ENCODE measurements around the gene GJB1. TPM values are rescaled to one million over a fixed set of nuclear protein-coding genes. Genes with fewer than 3 reads are reported as not detected.

GJB1 gene
- total RNA-seq, 1 experiment from 2014 or later, result not detected

DNA sequence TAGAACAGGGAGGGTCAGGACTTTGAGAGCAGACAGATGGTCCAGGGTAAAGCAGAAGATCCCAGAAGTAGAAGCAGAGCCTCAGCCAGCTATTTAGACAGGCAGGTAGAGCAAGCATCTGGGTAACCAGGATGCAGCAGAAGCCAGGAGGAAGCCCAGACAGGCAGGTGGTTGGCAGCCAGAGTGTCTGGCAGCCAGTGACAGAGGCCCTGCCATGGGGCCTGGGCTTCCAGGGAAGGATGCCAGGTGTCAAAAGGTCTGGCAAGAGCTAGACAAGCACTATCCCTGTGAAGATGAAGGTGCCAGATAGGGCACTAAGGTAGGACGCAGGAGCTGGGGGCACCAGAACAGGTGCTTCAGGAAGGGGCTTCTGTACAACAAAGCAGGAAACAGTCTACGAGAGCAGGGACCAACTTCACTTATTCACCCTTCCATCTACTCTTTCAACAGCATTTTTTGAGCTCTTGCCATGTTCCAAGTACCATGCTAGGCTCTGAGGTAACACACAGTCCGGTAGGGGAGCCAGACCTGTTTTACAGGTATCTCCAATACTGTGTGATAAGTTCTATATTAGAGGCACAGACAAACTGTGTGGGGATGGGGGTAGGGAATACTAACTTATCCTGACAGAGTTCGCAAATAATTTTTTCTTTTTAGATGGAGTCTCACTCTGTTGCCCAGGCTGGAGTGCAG is 38.1 kb upstream of the GJB1 start:
- Histone ChIP-seq H2AK5ac (ENCODE audit: insufficient read length, low read length) (no peak overlapping the region), H3K27me3 (ENCODE audit: insufficient read depth, low read length) (no peaks in the 10 kb centered on the region), H4K20me1 (ENCODE audit: control insufficient read depth, insufficient read depth, insufficient read length) (no peaks in the 10 kb centered on the region), H4K8ac (replicated peaks; ENCODE audit: insufficient read length, low read depth, low read length) (no peak overlapping the region), H2AFZ (ENCODE audit: low read length) (no peak overlapping the region), H2BK120ac (ENCODE audit: low read depth, low read length, poor library complexity, severe bottlenecking) (no peak overlapping the region), H4K91ac (ENCODE audit: insufficient read length, low read depth, low read length) (no peak overlapping the region), H3K4ac (ENCODE audit: low read depth, low read length) (no peak overlapping the region), H4K5ac (ENCODE audit: insufficient read length, low read depth, low read length) (no peak overlapping the region), H3K4me2 (ENCODE audit: insufficient read depth, insufficient read length, low read length) (no peak overlapping the region), H3K79me2 (ENCODE audit: insufficient read depth, low read length) (no peaks in the 10 kb centered on the region), H3K27ac (ENCODE audit: insufficient read length, low read depth, low read length) (no peak overlapping the region), H3K4me1 (ENCODE audit: insufficient read depth, low read length) (peaks cover 4% of the 10 kb centered on the region), H2BK15ac (ENCODE audit: low read depth, low read length) (no peak overlapping the region), H2BK20ac (ENCODE audit: low read depth, low read length, poor library complexity, severe bottlenecking) (no peak overlapping the region), H2BK12ac (ENCODE audit: insufficient read length, low read depth, low read length) (peak overlapping the region; percentile 73), H3T11ph (ENCODE audit: low read length) (no peak overlapping the region), H3K9me3 (ENCODE audit: control insufficient read depth, low read depth, low read length) (peaks cover 5% of the 10 kb centered on the region), H3K9ac (ENCODE audit: extremely low read depth, insufficient read length, low read length) (no peak overlapping the region), H3K18ac (ENCODE audit: insufficient read length, low read depth, low read length) (no peak overlapping the region), H3K23ac (ENCODE audit: insufficient read length, low read depth, low read length) (no peak overlapping the region), H2BK5ac (ENCODE audit: insufficient read length, low read length) (no peak overlapping the region), H3K23me2 (ENCODE audit: insufficient read length, low read depth, low read length, poor library complexity, severe bottlenecking) (peaks cover 9% of the 10 kb centered on the region), H3K56ac (ENCODE audit: insufficient read length, low read depth, low read length) (no peak overlapping the region), H3K14ac (ENCODE audit: insufficient read depth, low read length) (no peak overlapping the region), H3K79me1 (ENCODE audit: insufficient read depth, low read depth, low read length, poor library complexity, severe bottlenecking) (no peaks in the 10 kb centered on the region)
- peaks cover 18 to 22% of the 10 kb centered on the region in 2 experiments for H3K4me1 Mint-ChIP-seq
- H3K27me3 Mint-ChIP-seq (ENCODE audit: low read depth), result no peaks in the 10 kb centered on the region; the same call in none of the 2 replicates
- no peak for TF ChIP-seq CTCF (conservative IDR thresholded peaks at IDR 0.05)
- no peak overlapping the region for H3K4me3 Mint-ChIP-seq
- WGBS (ENCODE audit: extremely low coverage, insufficient read length, low lambda C conversion rate), result no CpG with 5 or more reads among the region's 4 CpGs
- H3K9me3 Mint-ChIP-seq, result peaks cover 50 to 56% of the 10 kb centered on the region in 2 experiments
- no peak overlapping the region for H3K27ac Mint-ChIP-seq
- peaks cover 0 to 3% (median 0%) of the 10 kb centered on the region in 3 experiments; a peak in 3 of 7 replicates for H3K36me3 Mint-ChIP-seq (ENCODE audit: insufficient read depth in 1 of 3, low read depth in 3 of 3)
- DNase-seq, result no peak

All from H9 (cell line).